ENCODE measurements around the gene PHYH.
"Not testable (repeated sequence)": the region's sequence is repeated elsewhere in the genome, so short reads cannot be mapped to it uniquely, and the experiment has no call there.

PHYH gene

DNA sequence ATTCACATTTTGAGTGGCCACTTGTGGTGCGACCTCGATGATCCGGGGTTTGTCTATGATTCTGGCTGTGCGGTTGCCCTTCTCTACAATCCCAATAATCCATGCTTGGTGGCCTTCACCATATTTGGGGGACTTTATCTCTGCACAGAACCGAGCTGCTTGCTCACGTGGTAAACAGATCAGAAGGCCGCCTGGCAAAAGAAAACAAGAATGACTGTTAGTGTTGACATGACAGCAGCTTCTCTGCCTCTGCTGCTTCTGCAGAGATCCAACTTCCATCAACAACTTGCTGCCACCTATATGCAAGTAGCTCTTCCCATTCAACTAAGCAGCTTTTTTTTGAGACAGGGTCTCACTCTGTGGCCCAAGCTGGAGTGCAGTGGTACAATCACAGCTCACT, 19.3 kb upstream of the PHYH start:
- DNase-seq, result no peak

DNA sequence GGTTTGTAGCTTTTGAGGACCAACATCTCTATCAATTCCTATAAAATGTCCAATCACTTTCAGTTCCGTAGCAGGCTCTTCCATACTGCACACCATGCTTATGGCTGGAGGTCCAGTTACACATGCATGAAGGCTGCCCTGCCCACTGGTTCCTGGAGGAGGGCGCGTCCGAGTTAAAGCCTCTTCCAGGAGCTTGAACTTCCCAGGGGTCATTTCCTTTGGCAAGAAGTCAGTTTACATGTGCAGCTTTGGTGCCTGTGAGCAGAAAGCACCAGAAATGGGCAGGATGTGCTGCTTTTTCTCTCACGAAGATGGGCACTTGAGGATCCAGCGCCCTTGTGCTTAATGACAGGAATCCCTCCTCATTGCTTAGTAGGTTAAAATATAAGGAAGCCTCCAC, 17.6 kb upstream of the PHYH start:
- no peak for DNase-seq

DNA sequence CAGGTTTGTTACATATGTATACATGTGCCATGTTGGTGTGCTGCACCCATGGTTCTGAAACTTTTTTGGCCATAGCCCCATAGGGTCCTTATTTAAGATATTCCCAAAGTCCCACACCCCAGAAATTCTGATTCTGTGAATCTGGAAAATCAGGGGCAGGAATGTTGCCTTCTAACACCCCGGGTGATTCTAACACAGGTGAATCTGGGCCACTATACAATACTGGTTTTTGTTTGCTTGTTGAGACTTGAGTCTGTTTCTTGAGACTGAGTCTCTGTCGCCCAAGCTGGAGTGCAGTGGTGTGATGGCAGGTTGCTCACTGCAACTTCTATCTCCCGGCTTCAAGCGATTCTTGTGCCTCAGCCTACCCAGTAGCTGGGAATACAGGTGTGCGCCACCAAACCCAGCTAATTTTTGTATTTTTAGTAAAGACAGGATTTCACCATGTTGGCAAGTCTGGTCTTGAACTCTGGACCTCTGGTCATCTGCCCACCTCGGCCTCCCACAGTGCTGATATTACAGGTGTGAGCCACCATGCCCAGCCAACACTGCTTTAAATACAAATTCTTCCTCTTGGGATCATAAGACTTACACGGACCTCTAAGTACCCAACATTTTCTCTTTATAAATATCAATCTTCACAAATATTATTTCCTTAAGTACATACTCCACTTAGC, 16.9 kb upstream of the PHYH start:
- no peak for DNase-seq

DNA sequence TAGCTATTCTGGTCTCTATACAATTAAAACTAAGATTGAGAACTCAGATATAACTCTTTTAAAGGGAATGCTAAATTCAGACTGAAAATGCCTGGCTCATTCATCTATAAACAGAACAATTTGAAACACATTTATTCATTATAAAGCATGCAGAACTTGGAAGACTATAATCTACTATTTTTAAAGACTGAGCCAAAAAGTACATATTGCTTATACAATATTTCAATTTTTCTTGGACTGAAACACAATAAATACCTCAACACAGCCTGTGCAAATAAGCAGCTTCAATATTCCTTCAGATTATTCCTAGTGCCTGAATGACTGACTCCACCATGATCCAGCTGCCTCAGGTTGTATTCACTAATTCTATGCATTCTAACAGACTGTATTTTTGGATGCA, 15.5 kb upstream of the PHYH start:
- no peak for DNase-seq

DNA sequence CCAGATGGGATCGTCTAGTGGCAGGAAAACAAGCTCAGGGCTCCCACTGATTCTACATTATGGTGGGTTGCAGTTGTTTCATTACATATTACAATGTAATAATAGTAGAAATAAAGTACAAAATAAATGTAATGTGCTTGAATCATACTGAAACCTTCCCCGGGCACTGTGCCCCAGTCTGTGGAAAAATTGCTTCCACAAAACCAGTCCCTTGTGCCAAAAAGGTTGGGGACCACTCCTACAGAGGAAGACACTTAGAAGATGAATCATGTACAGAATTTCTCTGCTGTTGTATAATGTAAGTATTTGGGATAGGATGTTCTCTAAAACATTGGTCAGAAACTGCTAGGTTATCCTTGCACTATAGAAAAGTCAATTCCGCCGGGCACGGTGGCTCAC, 11.3 kb upstream of the PHYH start:
- no peak for DNase-seq

DNA sequence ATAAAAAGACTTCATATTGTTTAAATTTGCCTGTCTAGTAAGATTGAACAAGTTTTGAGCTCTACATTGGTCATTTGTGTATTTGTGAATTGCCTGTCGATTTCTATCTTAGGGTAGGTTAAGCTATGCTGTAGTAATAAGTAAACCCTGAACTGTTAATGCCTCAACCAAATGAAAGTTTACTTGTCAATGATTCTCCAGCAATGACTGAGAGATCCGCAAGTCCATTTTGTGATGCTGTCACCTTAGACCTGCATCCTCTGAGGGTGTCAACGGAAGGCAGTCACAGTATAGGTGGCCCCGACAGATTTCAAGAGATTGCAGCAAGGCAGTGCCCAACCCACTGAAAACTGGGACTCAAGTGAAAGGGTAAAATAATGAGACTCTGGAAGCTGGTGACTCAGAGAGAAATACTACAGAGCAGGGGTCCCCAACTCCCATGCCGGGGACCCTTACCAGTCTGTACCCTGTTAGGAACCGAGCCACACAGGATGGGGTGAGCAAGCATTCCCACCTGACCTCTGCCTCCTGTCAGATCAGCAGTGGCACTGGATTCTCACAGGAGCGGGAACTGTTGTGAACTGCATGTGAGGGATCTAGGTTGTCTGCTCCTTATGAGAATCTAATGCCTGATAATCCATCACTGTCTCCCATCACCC, 10.8 kb upstream of the PHYH start:
- DNase-seq, result no peak

DNA sequence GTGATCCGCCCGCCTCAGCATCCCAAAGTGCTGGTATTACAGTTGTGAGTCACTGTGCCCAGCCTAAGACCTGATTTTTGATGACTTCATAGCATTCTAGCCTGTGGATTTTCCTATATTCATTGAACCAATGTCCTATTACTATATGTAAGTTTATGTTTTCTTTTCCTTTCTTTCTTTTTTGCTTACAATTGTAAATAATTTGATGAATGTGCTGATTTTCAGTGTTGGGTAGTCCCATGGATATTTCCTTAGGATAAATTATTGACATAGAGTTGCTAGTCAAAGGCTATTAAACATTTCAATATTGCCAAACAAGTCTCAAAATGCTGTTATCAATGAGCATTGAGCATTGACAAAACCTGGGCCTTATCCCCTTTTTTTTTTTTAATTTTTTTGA, 9.9 kb upstream of the PHYH start:
- no peak for DNase-seq

DNA sequence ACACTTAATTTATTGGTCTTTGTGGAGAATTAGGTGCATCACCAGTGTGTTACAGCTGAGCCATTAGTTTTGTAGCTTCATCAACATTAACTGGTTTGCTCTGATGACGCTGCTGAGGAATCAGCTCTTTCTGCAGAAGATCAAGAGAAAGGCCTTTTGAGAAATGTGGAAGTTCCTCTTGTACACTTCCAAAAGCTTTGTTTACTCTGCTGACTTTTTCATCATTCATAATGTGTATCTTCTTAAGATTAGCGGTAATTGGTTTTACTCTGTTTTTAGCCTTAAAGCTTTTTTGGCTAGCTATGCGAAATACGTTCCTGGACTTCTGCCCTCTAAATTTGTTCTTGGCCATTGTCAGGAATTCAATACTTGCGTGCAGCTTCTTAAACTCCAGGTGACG, 8.2 kb upstream of the PHYH start:
- no peak for DNase-seq

DNA sequence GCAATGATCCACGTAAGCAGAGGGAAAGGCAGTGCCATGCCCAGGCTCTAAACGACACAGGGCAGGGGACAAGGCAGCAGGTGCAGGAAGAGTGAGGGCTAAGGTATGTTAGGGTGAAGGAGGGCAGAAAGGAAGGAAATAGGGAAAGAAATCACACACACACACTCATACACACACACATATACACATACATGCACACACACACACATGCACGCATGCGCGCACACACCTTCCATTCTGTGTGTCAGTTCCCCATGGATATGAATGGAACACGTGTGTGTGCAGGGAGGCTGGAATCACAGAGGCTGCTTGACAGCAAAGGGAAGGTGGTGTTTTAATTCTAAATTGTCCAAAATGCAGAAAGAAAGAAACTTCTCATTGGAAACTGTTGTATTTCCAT, 6.2 kb upstream of the PHYH start:
- no peak for DNase-seq

DNA sequence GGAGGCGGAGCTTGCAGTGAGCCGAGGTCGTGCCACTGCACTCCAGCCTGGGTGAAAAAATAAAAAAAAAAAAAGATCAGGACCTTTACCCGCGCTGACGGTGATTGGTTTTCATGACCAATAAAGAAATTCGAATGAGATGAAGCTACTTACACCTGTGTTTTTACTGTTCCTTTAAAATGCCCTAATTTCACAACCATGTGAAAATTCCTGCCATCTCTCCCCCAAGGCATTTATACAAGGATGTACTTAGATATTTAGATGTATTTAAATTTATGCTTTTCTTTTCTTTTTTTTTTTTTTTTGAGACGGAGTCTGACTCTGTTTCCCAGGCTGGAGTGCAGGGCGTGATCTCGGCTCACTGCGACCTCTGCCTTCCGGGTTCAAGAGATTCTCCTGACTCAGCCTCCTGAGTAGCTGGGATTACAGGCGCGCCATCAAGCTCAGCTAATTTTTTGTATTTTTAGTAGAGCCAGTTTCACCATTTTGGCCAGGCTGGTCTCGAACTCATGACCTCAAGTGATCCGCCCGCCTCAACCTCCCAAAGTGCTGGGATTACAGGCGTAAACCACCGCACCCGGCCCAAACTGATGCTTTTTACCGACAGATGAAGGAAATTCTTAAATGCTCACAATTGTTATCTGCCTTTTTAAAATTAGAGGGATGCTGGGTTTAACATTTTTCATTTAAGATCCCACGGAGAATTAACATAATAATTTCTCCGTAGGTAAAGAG, 3.1 kb upstream of the PHYH start:
- no peak for DNase-seq

DNA sequence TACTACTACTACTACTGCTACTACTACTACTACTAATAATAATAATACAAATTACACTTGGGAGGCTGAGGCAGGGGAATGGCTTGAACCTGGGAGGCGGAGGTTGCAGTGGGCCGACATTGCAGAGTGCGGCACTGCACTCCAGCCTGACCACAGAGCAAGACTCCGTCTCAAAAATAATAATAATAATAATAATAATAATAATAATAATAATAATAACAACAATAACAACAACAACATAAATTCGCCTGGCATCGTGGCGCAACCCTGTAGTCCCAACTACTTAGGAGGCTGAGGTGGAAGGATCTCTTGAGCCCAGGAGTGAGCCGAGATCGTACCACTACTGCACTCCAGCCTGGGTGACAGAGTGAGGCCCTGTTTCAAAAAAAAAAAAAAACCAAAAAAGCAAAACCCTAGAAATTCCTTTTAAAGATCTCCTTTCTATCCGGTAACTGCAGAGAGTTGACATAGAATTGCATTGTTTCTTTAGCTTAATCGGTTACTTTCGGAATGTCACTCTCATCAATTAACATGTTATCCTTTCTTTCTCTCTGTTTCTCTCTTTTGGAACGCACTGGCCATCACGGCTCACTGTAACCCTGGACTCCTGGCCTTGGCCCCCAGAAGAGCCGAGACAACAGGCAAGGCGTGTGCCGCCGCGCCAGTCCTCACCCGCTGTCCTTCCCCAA, 972 bp downstream of the PHYH start:
- DNase-seq, result no peak

DNA sequence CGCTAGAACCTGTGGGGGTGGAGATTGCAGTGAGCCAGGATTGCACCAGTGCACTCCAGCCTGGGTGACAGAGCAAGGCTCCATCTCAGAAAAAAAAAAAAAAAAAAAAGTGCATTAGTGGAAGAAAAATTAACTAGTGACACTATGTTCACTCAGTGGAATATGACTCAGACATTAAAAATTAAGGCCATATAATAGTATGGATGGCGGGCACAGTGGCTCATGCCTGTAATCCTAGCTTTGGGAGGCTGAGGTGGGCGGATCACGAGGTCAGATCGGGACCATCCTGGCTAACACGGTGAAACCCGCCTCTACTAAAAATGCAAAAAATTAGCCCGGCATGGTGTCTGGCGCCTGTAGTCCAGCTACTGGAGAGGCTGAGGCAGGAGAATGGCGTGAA, 3.4 kb downstream of the PHYH start:
- DNase-seq, result no peak

DNA sequence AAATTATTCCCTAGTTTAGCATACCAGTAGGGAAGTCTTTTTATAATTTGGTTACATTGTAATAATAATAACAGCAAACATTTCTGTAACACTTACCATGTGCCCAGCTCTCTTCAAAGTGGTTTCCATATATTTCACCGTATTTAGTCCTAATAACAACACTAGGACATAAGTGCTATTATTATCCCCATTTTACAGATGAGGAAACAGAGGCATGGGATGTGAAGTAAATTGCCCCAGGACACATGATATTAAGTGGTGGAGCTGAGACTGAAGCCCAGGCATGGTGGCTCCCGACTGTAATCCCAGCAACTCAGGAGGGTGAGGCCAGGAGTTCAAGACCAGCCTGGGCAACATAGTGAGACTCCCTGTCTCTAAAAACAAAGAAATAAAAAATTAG, 5.1 kb downstream of the PHYH start:
- no peak for DNase-seq

DNA sequence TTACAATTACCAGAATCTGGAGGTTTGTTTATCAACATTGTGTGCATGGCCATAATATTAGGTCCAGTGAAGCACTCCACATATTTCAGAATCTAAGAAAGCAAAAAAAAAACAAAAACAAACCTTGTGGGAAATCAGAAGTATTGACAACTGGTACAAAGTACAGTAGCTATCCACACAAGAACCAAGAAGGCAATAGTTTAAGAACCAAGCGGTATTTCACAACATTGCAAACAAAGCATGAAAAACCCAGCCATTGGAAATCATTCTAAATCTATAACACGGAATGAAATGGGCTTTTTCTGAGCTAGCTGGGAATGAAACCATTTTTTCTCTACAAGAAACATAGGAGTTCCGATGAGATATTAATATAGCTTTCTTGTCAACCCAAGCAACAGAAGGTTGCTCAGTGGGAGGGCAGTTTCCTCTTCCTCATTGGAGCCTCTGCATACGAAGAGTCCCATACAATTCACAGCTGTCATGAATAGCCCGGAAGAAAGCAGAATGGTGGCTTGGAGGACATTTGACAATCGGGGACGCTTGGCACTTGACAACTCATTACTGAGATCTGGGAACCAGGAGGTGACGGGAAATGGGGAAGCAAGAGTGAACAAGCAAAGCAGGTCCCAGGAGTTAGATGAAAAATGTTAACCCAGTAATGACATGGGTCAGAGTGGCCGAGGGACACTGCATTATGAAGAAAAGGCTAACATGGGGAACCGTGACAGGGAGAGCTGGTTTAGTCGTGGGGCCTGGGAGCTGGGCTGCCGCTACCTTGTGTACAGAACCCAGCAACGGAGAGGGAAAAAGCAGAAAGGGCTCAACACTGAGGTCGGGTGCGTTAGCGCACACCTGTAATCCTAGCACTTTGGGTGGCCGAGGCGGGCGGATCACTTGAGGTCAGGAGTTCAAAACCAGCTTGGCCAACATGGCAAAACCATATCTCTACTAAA, 7.8 kb downstream of the PHYH start:
- no peak for DNase-seq

DNA sequence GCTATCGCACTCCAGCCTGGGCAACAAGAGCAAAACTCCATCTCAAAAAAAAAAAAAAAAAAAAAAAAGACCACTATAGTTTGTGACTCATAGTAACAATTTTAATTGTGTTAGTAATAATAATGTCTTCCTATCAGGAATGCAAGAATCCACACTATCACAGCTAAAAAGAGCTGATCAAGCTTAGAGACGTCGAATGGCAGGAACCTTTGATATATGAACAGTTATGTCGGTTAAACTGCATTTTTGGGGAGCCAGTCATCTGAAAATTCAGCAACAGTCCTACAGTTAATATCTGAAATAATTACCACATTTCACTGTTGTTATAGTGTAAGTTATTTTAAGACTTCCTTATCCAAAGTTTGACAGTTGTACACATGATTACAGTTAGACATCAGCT, 8.8 kb downstream of the PHYH start:
- DNase-seq, result no peak

DNA sequence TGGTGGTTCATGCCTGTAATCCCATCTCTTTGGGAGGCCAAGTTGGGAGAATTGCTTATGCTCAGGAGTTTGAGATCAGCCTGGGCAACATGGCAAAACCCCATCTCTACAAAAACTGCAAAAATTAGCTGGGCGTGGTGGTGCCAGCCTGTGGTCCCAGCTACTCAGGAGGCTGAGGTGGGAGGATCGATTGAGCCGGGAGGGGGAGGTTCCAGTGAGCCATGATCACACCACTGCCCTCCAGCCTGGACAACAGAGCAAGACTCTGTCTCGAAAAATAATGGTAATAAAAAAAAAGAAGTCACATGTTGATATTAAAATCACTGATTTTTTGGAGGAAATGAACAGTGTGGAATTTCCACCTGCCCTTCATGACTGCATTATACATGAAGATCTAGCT, 15.8 kb downstream of the PHYH start:
- no peak for DNase-seq

DNA sequence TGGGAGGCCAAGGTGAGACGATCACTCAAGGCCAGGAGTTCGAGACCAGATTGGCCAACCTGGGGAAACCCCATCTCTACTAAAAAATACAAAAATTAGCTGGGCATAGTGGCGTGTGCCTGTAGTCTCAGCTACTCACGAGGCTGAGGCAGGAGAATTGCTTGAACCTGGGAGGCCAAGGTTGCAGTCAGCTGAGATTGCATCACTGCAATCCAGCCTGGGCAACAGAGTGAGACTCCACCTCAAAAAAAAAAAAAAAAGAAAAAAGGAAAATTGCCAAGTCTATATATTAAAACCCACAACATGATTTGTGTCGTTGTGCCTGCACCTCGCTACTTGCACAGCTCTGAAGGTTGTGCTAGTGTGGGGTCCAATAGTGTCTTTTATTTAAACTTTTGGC, 17.5 kb downstream of the PHYH start:
- DNase-seq, result not testable (repeated sequence)

DNA sequence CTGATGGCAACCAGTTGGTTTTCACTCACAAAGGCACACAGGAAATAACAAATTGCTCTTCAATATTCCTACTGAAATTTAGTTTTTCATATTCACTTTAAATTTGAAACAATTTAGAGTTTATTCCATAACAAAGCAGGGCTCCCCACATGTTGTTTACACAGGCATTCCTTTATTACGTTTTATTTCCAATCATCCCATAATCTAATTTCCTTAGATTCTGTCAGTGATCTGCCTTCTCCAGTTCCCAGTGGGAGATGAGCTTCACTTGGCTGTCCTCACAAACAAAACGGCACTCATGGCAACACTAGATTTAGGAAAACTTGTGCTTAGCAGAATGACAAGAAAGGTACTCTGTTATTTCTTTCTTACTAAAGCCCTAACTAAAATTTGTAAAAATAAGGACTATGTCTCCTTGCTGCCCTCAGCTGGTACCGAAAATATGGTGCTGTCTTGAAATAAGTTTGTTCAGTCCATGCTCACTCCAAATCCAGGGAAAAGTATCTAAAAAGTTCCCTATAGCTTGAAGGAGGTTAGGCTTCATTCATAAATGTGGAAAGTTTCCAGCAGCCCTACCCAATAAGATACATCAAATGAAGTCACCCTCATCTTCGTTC, 23.0 kb downstream of the PHYH start:
- DNase-seq, result no peak

DNA sequence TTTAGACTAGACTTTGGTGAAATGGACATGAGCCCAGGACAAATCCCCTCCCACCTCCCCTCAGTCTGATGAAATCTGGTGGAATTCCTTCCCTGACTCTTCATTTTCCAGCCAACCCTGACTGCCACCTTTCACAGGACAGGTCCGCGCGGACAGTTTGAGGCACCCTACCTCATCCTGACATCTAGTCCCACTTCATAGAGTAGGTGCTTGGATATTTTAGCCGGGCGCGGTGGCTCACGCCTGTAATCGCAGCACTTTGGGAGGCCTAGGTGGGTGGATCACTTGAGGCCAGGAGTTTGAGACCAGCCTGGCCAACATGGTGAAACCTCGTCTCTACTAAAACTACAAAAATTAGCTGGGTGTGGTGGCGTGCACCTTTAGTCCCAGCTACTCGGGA, 23.7 kb downstream of the PHYH start:
- DNase-seq, result not testable (repeated sequence)

DNA sequence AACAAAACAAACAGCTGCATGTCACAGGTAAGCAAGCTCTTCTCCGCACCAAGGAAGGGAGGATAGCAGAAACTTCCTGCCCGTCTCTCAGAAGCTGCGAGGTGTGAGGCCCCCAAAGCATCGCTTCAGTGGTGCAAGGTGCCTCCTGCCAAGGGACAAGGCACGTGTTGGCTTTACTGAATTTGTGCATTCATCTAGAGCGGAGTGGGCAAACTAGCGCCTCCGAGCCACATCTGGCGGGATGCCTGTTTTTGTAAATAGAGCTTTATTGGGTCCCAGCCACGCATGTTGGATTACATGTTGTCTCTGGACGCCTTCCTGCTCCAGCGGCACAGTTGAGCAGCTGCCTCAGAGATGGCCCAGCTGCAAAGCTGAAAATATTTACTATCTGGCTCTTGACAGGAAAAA, 27.7 kb downstream of the PHYH start:
- DNase-seq, result no peak

DNA sequence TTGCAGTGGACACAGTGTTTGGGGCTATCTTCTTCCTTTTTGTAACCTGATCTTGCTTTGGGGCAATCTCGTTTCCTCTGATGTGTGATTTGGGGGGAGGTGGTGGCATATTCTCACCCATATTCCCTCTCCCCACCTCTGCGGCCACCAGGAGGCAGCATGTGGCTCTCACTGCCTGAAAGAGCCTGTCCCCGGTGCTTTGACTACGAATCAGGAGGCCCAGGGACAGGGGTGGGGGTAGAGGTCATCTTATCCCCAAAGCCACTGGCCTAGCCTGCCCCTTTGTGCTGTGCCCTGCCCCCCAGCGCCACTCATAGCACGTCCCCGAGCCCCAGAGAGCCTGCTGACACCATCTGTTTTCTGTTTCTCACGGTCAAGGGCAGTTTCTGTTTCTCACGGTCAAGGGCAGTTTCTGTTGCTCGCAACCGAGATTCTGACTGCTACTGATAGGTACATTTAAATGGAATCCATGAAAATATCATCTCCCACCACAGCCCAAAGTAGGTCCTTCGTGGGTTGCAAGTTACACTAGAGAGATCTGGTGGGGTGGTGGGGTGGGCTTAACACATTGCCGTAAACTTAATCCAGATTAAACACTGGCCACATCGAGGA, 28.2 kb downstream of the PHYH start:
- DNase-seq, result no peak

Data from activated gamma-delta T cell (primary cell).